ENCODE measurements around the gene PDGFD.

GRCh38 chr11:104028476-104029263 lies 135.3 kb downstream of the PDGFD start:
- no peak for TF ChIP-seq POLR2A (IDR thresholded peaks at IDR 0.05)
- TF ChIP-seq, protein P1, sequence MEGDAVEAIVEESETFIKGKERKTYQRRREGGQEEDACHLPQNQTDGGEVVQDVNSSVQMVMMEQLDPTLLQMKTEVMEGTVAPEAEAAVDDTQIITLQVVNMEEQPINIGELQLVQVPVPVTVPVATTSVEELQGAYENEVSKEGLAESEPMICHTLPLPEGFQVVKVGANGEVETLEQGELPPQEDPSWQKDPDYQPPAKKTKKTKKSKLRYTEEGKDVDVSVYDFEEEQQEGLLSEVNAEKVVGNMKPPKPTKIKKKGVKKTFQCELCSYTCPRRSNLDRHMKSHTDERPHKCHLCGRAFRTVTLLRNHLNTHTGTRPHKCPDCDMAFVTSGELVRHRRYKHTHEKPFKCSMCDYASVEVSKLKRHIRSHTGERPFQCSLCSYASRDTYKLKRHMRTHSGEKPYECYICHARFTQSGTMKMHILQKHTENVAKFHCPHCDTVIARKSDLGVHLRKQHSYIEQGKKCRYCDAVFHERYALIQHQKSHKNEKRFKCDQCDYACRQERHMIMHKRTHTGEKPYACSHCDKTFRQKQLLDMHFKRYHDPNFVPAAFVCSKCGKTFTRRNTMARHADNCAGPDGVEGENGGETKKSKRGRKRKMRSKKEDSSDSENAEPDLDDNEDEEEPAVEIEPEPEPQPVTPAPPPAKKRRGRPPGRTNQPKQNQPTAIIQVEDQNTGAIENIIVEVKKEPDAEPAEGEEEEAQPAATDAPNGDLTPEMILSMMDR (IDR thresholded peaks at IDR 0.05), result no peak

Measured in tibial nerve (tissue), 3 donors.